Measurements from ENCODE around the gene EHMT1.
"Not testable (repeated sequence)": the region's sequence is repeated elsewhere in the genome, so short reads cannot be mapped to it uniquely, and the experiment has no call there.

DNA sequence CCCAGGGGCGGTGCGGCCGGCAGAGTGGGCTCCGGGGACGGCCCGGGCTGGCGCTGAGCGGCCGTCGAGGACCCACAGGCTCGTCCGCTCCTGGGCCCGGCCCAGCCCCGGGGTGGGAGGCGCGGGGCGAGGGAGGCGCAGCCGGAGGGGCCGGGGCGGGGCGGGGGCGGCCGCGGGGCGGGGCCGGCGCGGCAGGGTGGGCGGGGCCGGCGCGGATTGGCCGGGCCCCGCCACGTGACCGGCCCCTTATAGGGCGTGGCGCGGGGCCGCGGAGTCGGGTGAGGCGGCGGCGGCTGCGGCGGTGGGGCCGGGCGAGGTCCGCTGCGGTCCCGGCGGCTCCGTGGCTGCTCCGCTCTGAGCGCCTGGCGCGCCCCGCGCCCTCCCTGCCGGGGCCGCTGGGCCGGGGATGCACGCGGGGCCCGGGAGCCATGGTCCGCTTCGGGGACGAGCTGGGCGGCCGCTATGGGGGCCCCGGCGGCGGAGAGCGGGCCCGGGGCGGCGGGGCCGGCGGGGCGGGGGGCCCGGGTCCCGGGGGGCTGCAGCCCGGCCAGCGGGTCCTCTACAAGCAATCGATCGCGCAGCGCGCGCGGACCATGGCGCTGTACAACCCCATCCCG lies 258.8 kb downstream of the EHMT1 start, which contains the start of gene CACNA1B:
- TF ChIP-seq, protein P1, sequence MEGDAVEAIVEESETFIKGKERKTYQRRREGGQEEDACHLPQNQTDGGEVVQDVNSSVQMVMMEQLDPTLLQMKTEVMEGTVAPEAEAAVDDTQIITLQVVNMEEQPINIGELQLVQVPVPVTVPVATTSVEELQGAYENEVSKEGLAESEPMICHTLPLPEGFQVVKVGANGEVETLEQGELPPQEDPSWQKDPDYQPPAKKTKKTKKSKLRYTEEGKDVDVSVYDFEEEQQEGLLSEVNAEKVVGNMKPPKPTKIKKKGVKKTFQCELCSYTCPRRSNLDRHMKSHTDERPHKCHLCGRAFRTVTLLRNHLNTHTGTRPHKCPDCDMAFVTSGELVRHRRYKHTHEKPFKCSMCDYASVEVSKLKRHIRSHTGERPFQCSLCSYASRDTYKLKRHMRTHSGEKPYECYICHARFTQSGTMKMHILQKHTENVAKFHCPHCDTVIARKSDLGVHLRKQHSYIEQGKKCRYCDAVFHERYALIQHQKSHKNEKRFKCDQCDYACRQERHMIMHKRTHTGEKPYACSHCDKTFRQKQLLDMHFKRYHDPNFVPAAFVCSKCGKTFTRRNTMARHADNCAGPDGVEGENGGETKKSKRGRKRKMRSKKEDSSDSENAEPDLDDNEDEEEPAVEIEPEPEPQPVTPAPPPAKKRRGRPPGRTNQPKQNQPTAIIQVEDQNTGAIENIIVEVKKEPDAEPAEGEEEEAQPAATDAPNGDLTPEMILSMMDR (IDR thresholded peaks at IDR 0.05; ENCODE audit: insufficient read depth, low read depth, low read length), result not testable (repeated sequence)
- TF ChIP-seq EZH2 (IDR thresholded peaks at IDR 0.05; ENCODE audit: insufficient read depth, low read length), result not testable (repeated sequence)

Data from astrocyte (in vitro differentiated cells and primary cell).